Suprapubic skin (tissue), 4 donors: ENCODE measurements around the gene ABHD17B.

ENCODE experiments used
- CTCF ChIP-seq, 2 donors: fragments of 200-600 bp in 1 of 2; fragments of 450-650 bp in 1 of 2; sonication (generic) in 1 of 2; IDR thresholded peaks; one replicate each; pipeline ENCODE4 v1.5.1; 2016 to 2019; ENCODE audit warnings: antibody characterized with exemption in 2 of 2, mild to moderate bottlenecking in 1 of 2, moderate library complexity in 1 of 2
- EP300 ChIP-seq: sonication (generic); formaldehyde crosslinking; IDR thresholded peaks from one replicate; pipeline ENCODE4 v1.6.1; 2017; ENCODE audit warnings: antibody characterized with exemption
- POLR2A ChIP-seq, 2 donors: fragments of 450-650 bp; IDR thresholded peaks; one replicate each; pipeline ENCODE4 v1.6.1; 2017; ENCODE audit warnings: antibody characterized with exemption in 2 of 2, mild to moderate bottlenecking in 2 of 2, moderate library complexity in 2 of 2
- POLR2AphosphoS5 ChIP-seq, 3 donors: sonication (generic); formaldehyde crosslinking; IDR thresholded peaks; one replicate each; pipeline ENCODE4 v1.6.1; 2017; ENCODE audit warnings: antibody characterized with exemption in 3 of 3

GRCh38 chr9:71895955-71896354 is 15.0 kb downstream of the ABHD17B start:
- TF ChIP-seq CTCF (IDR thresholded peaks at IDR 0.05) (no peak), POLR2AphosphoS5 (IDR thresholded peaks at IDR 0.05) (no peak), POLR2A (IDR thresholded peaks at IDR 0.05) (no peak), EP300 (no peak)
